Measurements from ENCODE around the gene NKTR. TPM values are rescaled to one million over a fixed set of nuclear protein-coding genes. Genes with fewer than 3 reads are reported as not detected.

The NKTR gene
- total and polyA plus RNA-seq, 9 of the 15 experiments (the other 6 are each of a cell fraction or from before 2014, with no cell fraction given): 19.7 to 123 (median 92.6) TPM

GRCh38 chr3:42605546-42606173 is 5.2 kb downstream of the NKTR start (continued):
- TF ChIP-seq, protein P1, sequence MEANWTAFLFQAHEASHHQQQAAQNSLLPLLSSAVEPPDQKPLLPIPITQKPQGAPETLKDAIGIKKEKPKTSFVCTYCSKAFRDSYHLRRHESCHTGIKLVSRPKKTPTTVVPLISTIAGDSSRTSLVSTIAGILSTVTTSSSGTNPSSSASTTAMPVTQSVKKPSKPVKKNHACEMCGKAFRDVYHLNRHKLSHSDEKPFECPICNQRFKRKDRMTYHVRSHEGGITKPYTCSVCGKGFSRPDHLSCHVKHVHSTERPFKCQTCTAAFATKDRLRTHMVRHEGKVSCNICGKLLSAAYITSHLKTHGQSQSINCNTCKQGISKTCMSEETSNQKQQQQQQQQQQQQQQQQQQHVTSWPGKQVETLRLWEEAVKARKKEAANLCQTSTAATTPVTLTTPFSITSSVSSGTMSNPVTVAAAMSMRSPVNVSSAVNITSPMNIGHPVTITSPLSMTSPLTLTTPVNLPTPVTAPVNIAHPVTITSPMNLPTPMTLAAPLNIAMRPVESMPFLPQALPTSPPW (CRISPR knock-in tag; IDR thresholded peaks at IDR 0.05): no peak
- TF ChIP-seq HNRNPLL (IDR thresholded peaks at IDR 0.05; ENCODE audit: low read depth, low read length, poor library complexity, severe bottlenecking) (no peak), ARID2 (IDR thresholded peaks at IDR 0.05) (no peak), ZNF184 (CRISPR knock-in tag; IDR thresholded peaks at IDR 0.05) (no peak), SMARCE1 (IDR thresholded peaks at IDR 0.05) (peak; percentile 93), RBM39 (optimal IDR thresholded peaks at IDR 0.05; ENCODE audit: low read depth, low read length) (no peak), MLX (CRISPR knock-in tag; conservative IDR thresholded peaks at IDR 0.05) (no peak), POLR2AphosphoS5 (IDR thresholded peaks at IDR 0.05; ENCODE audit: control insufficient read depth, insufficient read depth, low read depth, low read length) (peak; percentile 72; the same call in 1 of the 2 replicates), E2F8 (IDR thresholded peaks at IDR 0.05; ENCODE audit: low read depth, partially characterized antibody) (peak; percentile 30), HMGN3 (IDR thresholded peaks at IDR 0.05; ENCODE audit: borderline replicate concordance, extremely low read depth, insufficient read length, low read depth, low read length) (no peak), GABPB1 (CRISPR knock-in tag; IDR thresholded peaks at IDR 0.05) (no peak), FOXK2 (conservative IDR thresholded peaks at IDR 0.05 in 1 of 2, IDR thresholded peaks at IDR 0.05 in 1 of 2; ENCODE audit: low read depth in 2 of 2) (no peak), ZC3H11A (IDR thresholded peaks at IDR 0.05; ENCODE audit: low read depth, low read length) (no peak), MEIS2 (IDR thresholded peaks at IDR 0.05; ENCODE audit: partially characterized antibody) (peak; percentile 28), CREM (IDR thresholded peaks at IDR 0.05; ENCODE audit: low read depth) (peak; percentile 60)

All from K562 (cell line).